HG02759 (cell line): ENCODE data around the gene TMEM178A.
A peak's percentile ranks its signal among the peaks of the same experiment; 100 is the strongest.
"Not testable (repeated sequence)": the region's sequence is repeated elsewhere in the genome, so short reads cannot be mapped to it uniquely, and the experiment has no call there.

Source experiments
- ATAC-seq: cut with Tn5 transposase; IDR thresholded peaks from one replicate; pipeline ENCODE4 v1.9.1; 2021; ENCODE audit warnings: mild to moderate bottlenecking, moderate library complexity; ENCODE audit not compliant: unreplicated experiment

The TMEM178A gene

GRCh38 chr2:39665811-39666490 is at the start of gene TMEM178A:
TSS of gene TMEM178A (plus strand) at chr2:39665917. CDS start at chr2:39665975, 58 bp downstream.
- ATAC-seq = peak; percentile 61

- ATAC-seq = no peak
These were observed 47.5 kb upstream of the TMEM178A start for GRCh38 chr2:39618236-39618635.

- no peak for ATAC-seq
These were observed 47.0 kb upstream of the TMEM178A start for GRCh38 chr2:39618736-39619135.

- no peak for ATAC-seq
These were observed 45.6 kb upstream of the TMEM178A start for GRCh38 chr2:39620067-39620466.

- ATAC-seq = no peak
These were observed 44.1 kb upstream of the TMEM178A start for GRCh38 chr2:39621596-39621995.

GRCh38 chr2:39622860-39623259 is 42.9 kb upstream of the TMEM178A start:
- ATAC-seq = no peak

GRCh38 chr2:39623917-39624316 is 41.8 kb upstream of the TMEM178A start:
- ATAC-seq = no peak

- no peak for ATAC-seq
These were observed 40.4 kb upstream of the TMEM178A start for GRCh38 chr2:39625193-39625926.

- ATAC-seq = no peak
These were observed 39.8 kb upstream of the TMEM178A start for GRCh38 chr2:39625927-39626270.

- not testable (repeated sequence) for ATAC-seq
These were observed 37.4 kb upstream of the TMEM178A start for GRCh38 chr2:39628346-39628745.

GRCh38 chr2:39629646-39630045 is 36.1 kb upstream of the TMEM178A start:
- ATAC-seq = no peak

GRCh38 chr2:39631256-39631655 is 34.5 kb upstream of the TMEM178A start:
- no peak for ATAC-seq

GRCh38 chr2:39631718-39632117 is 34.0 kb upstream of the TMEM178A start:
- no peak for ATAC-seq

- ATAC-seq = no peak
These were observed 32.8 kb upstream of the TMEM178A start for GRCh38 chr2:39632876-39633275.

- ATAC-seq = no peak
These were observed 29.4 kb upstream of the TMEM178A start for GRCh38 chr2:39636306-39636705.

- ATAC-seq = no peak
These were observed 27.1 kb upstream of the TMEM178A start for GRCh38 chr2:39638581-39638980.

GRCh38 chr2:39640107-39640506 is 25.6 kb upstream of the TMEM178A start:
- ATAC-seq = no peak

- ATAC-seq = no peak
These were observed 25.0 kb upstream of the TMEM178A start for GRCh38 chr2:39640681-39641080.

- no peak for ATAC-seq
These were observed 24.1 kb upstream of the TMEM178A start for GRCh38 chr2:39641635-39642034.

GRCh38 chr2:39642051-39642718 is 23.5 kb upstream of the TMEM178A start:
- ATAC-seq = no peak

GRCh38 chr2:39645826-39646225 is 19.9 kb upstream of the TMEM178A start:
- ATAC-seq = no peak

GRCh38 chr2:39646267-39646666 is 19.4 kb upstream of the TMEM178A start:
- no peak for ATAC-seq
